GM19328 (cell line): Measurements from ENCODE around the gene TCOF1.
"Not testable (repeated sequence)": the region's sequence is repeated elsewhere in the genome, so short reads cannot be mapped to it uniquely, and the experiment has no call there.

Experiments used
- ATAC-seq: cut with Tn5 transposase; IDR thresholded peaks from one replicate; pipeline ENCODE4 v1.9.1; 2021; ENCODE audit warnings: mild to moderate bottlenecking, moderate library complexity; ENCODE audit not compliant: unreplicated experiment

TCOF1 gene

DNA sequence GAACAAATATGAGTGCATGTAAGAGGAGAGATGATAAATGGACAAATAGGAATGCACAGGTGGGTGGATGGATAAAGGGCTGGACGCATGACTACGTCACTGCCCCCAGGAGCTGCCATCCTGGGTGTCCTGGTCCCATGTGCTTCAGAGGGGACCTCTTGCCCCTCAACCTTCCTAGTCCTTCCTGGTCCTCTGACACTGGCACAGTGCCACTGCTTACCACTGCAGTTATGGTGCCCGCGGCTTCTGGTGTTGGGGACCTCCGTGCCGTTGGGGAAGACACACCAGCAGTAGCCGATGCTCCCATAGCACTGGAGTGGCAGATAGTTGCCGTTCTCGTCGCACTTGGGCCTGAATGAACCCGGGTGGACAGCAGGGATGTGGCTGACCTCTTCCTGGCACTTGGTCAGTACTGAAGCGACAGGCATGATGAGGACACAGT lies 45.4 kb downstream of the TCOF1 start:
- ATAC-seq, result no peak

DNA sequence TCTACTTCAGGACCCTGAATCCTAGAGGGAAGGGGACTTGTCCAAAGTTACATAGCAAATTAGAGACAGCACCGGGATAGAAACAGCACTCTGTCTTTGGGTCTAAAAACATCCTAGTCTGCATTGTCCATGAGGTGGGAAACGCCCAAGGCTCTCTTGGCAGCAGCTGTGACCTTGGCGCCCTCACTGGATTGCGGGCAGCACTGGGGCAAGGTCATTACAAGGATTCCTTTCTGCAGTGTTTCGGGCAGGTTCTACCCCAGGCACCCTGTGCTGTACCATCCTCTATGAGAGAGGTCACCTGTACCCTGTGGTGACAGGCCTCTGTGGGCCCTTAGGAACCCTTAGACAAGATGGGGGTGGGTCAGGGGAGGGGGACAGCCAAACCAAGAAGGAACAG lies 46.6 kb downstream of the TCOF1 start:
- no peak for ATAC-seq

DNA sequence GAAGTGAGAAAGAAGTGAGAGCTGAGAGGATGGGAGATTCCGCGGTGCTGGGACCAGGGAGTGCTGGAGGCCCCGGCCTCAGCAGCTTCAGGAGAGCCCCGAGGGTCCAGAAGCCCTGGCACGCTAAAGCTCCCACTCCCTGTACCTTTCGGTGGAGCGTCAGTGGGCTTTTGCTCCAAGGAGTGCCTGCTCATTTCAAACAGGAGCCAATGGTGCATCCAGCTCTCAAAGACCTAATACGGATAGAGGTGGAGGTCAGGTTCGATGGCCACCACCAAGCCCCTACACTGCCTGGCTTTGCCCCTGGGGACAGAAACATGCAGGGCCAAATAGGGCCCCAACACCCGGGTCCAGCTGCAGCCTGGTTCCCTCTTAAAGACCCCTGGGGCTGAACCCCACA lies 47.0 kb downstream of the TCOF1 start:
- no peak for ATAC-seq

DNA sequence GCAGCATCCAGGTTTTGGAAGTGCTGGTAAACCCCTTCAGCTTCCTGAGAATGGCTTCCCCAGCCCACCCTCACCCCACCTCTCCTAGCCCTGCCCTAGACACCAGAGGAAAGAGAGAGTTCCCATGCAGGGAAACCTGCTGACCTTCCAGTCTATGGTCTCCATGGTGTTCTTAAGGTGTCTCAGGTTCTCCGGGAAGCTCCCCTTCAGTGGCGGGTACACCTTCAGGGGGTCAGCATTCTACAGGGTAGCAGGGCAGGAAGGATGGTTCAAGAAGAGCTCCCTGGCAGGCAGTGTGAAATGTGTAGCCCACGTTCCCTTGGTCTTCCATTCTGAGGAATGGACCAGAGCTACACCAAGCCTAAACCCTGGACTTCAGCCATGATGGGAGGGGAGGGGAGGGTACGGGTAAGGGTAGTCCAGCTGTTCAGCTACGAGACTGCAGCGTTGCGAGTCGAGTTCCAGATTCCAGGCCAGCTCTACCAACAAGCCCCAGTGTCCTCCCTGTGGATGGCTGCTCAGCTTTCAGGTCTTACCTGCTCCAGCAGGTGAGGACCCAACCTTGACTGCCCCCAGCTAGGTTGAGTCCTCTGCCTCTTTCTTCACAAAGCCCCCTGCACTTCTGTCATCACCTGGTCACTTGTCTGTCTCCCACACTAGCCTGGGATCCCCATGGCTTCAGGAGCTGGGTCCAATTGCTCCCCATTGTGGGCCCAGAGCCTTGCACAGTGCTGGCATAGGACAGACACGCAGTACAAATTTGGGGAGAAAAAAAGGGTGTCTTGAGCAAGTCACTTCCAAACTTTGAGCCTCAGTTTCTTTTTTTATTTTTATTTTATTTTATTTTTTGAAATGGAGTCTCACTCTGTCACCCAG lies 47.7 kb downstream of the TCOF1 start:
- no peak for ATAC-seq

DNA sequence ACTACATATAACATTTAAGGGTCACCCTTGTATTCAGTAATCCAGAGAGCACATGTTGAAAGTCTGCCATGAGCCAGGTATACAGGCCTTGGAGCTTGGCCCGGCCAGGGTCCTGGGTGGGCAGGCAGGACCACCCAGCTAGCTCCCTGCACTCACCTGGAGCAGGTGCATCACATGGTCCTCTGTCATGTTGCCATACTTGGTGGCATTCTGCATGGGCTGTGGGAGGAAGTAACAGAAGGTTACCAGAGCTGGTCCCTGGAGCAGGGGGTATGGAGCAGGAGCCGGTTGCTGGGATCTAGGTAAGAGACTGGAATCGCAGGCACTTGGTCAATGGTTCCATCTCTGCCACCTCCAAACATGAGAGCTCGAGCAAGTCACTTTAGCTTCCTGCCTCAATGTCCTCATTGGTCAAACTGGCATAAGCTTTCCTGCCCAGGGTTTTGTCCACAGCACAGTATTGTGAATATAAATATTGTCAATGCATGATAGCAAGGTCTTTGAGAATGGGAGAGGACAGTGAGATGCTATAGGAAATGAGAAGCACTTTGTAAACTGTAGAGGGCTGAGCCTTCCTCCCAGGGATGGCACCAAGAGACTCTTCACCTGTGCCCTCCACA lies 48.7 kb downstream of the TCOF1 start:
- ATAC-seq, result no peak

DNA sequence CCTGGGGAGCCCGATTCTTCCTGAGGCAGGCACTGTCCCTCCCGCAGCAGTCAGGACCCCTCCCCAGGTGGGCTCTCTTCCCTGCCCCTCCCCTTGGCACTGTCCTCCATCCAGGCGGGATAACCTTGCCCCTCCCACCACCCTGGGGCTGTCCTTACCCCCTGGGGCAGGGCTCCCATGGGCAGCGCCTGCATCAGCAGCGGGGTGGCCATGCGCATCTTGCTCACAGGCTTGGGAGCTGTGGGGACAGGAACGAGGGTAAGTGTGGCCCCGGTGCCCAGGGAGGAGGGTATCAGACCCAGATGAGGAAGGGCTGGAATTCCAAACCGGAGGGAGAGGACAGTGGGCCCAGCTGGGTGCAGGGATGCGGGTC lies 49.2 kb downstream of the TCOF1 start:
- ATAC-seq, result no peak

DNA sequence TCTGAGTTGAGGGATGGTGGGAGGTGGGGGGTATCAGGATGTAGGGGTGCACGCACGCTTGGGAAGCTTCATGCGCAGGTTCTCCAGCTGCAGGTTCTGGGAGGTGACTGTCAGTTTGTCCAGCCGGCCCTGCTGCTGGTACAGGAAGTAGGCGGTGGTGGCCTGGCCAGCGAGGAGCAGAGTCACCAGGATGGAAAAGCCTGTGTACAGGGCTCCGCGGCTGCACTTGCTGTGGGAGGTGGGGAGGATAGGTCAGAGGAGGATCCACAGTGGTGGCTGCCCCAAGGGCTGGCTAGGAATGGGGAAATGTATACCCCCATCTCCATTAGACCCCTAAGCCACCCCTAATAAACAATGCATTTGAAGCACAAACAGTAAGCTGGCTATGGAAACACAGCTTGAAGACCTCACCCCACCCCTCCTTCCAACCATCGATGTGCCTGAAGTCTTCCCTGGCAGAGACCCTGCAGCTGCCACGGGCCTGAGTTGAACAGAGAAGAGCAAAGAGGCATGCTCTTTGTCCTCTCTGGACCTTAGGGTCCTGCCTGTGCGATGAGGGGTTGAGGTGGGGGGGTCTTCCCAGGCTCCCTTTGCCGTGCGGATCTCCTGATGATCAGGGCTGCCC lies 49.7 kb downstream of the TCOF1 start:
- ATAC-seq, result no peak

DNA sequence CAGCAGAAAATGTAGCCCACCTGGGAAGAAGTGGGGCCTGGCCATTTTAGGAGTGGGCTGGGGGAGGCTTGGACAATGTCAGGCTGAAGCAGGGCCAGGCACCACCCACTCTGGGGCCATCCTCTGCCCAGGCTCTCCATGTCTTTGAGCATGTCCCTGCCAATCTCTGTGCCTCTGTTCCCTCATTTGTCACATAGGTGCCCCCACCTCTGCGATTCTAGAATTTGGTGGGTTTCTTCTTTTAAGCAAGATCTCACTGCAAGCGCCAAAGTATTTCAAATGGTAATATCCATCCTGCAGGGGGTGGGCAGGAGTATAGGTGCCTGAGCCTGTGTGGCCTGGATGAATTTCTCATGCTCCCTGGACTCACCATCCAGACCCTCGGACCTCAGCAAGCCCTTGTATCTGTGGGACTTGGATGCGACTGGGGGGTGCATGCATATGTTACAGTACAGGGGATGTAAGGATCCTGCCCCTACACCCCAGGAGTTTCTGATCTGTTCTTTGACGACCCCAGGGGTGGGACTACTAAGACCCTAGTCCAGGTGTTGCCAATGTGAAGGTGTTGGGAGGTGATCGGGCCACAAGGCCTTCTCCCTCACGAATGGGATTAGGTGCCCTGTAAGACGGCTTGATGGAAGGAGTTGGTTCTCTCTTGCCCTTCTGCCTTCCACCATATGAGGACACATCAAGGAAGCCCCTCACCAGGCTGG lies 50.9 kb downstream of the TCOF1 start:
- no peak for ATAC-seq

DNA sequence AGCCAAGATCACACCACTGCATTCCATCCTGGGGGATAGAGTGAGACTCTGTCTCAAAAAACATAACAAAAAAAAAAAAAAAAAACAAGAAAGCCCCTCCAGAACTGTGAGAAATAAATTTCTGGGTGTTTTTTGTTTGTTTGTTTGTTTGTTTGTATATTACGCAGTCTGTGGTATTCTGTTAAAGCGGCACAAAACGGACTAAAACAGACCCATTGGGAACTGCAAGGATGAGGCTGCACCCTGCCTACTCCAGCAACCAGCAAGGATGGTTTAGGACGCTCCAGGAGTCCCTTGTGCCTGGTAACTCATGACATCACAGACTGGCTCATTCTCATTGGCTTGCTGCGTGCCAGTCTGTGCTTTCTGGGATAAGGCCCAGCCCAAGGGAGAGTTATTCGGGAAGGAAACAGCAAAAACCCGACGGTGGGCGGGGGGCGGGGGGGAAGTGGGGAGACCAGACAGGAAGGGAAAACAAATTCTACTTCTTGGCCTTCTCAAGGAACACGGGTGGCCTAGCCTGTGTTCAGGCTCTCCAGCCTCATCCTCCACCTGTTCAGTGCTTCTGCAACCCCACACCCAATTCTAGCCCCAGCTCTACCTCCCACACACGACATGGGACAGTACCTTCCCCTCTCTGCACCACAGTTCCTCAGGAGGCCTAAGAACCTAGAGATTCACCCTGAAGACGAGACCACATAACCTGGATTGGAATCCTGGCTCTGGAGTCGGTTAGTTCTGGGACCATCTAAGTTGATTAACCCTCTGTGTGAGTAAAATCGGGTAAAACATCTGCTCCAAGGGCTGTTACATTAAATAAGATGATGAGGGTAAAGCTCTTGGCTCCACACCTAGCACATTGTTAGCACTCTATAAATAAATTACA lies 52.4 kb downstream of the TCOF1 start:
- ATAC-seq, result no peak

DNA sequence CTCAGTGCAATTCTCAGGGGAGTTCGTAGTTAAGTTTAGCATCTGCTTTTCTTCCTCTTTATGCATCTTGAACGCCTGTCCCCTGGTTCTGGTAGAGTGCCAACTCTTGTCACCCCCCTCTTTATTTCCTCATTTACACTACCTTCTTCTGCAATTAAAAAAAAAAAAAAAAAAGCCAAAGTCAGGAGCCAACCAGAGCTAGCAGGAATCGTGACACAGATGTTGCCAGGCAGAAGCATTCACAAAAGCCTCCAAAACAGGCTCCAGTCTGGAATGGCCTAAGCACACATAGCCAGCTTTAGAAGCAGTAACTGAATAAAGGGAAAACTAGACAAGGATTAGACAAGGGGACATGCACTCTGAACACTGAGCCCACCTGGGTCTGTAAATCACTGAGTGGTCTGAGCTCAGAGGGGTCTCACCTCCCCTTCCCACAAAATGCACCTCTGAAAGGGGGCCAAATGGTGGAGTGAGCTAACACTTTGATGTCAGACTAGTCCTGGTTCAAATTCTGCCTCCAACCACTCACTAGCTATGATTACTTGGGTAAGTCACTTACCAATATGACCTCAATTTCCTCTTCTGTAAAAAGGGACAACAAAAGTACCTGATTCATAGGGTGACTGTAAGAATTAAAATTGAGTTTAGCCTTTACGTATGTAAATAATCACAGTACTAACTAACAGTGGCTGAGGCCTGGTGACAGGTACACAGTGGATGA lies 53.2 kb downstream of the TCOF1 start:
- ATAC-seq, result no peak

DNA sequence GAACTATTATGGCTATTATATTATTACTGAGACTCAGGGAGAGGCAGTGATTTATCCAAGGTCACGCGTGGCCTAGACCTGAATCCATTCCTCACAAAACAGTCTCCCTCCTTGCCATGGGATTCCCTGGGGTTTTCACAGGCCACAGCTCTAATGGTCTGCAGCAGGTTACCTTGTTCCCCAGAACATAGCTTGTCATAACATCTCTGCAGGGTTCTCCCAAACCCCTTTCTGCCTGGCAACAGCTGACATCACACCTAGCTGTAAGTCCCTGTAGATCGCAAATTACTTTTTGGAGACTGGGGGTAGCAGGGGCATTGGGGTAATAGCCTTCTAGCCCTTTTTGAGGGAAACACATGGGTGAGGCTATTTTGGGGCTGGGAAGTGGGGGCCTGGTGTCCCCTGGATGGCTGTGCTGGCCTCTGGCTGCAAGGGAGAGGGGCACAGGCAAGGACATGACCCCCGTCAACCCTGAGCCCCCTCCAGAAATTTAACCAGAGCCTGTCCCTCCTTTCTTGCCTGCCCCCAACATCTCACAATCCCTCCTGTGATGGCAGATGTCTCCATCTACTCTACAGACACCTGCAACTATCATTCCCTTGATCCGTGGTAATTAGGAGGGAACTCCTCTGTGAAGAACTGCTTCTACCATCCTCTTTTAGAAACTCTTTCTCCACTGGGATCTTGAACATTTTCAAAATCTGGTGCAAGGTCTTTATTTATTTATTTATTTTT lies 53.9 kb downstream of the TCOF1 start:
- ATAC-seq, result no peak

DNA sequence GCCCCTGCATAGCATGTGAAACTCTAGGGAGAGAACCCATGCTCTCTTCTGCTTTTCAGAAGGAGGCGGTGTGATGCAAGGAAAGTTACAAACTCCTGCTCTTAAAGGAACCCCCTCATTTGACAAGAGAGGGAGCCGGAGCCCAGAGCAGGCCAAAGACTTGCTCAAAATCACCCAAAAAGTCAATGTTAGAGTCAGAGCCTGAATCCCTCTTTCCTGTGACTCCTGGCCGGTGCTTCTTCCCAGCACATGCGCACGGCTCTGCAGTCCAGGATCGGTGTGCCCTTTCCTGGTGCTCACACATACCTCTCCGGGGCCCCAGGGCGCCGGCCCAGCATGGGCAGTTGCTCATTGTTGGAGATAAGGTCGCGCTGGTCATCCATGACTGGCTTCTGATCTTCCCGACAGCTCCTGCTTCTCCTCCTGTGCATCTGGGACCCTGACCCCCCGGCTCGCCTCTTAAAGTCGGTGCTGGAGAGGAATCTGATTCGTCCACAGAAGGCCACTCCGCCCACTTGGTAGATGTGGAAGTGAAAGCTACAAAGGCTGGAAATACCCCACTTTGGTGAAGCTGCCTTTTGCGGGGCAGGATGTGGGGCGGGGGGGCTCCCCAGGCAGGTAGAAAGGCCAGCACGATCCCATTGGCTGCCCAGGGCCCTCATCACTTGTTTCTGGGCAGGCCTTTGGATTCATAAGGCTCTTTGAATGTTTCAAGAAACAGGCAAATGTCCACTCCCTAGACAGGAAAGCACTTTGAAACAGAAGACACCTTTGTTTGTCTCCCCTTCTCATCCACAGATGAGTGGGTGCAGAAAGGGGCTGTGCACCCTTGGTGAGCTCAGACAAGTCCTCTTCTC lies 55.0 kb downstream of the TCOF1 start, which contains the start of gene CD74:
Gene CD74, minus strand, starts transcription at position 592 of the 857 bp plus-strand sequence. Its CDS starts 161 bp downstream, at position 431.
- peak; percentile 81 for ATAC-seq

DNA sequence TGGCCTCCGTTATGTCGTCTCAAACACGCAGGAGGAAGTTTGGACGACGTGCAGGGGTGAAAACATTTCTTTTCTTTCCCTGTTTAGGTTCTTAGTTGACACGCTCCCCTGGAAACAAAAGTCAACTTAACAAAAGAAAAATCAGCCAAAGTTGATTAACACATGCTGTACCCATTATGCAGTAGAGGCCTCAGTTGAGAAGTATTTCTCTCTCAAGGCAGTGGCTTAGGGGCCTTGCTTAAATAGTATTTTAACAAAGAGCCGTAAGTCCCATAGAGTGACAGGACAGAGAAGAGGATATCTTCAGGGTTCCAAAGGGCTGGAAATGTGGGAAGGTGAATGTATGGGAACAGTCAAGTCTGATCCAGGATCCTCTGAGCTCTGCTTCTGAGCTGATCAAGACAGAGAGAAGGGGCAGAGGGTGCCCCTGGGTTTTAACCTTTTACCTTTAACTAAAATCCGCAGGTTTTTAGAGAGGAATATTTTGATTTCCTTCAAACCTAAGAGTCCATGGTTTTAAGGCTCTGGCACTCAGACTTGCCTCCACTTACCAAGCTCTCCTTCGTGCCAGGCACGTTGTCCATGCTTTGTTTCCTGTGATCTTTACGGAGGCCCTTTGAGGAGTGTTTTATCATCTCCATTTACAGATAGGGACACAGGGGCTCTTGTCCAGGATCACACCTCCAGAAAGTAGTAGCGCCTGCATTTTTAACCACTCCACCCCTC lies 55.8 kb downstream of the TCOF1 start:
- peak; percentile 6 for ATAC-seq

DNA sequence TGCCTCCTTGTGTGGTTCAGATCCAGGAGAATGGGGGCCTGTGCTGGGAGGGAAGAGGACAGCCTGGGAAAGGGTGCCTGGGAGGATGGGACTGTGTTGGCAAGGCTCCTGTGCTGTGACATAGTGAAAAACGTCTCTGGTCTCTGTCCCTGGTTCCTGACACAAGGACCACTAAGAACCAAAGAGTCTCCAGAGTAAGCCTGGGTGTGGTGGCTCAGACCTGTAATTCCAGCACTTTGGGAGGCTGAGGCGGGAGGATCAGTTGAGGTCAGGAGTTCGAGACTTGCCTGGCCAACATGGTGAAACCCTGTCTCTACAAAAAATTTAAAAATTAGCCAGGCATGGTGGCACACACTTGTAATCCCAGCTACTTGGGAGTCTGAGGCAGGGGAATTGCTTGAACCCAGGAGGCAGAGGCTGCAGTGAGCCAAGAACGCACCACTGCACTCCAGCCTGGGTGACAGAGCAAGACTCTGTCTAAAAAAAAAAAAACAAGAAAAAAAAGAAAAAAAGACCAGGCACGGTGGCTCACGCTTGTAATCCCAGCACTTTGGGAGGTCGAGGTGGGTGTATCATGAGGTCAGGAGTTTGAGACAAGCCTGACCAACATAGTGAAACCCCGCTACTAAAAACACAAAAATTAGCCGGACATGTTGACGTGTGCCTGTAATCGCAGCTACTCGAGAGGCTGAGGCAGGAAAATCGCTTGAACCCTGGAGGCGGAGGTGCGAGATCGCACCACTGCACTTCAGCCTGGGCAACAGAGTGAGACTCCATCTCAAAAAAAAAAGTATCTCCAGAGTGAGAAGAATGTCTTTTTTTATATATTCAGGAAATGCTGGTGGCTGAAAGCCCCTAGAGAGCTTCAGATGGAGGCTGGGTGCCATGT lies 56.6 kb downstream of the TCOF1 start:
- not testable (repeated sequence) for ATAC-seq

DNA sequence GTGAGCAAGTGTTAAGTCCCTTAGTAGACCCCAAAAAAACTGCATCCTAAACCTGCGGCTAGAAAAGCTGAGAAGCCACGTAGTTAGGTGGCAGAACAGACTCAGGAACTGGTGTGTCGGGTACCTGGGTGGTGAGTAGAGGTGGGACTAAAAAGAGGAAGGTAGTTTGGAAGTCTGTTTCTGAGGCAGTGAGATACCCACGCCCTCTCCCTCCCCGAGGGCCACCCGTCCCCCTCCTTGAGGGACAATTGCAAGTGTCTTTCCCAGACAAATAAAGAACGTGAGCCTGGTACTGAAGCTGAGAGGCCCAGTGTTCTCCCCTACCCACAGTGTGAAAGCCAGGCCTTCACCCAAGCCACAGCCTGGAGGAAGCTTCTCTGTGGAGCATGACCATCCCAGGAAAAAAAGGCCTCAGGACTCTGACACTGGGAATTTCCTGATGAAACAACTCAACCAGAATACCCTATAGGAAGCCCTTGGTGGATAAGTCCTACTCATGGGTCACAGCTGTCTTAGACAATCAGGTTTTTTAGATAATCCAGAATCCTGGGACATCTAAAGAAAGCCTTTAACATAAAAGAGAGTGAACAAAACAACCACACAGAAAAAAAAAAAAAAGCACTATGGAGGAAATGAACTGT lies 62.3 kb downstream of the TCOF1 start:
- ATAC-seq, result peak; percentile 67

DNA sequence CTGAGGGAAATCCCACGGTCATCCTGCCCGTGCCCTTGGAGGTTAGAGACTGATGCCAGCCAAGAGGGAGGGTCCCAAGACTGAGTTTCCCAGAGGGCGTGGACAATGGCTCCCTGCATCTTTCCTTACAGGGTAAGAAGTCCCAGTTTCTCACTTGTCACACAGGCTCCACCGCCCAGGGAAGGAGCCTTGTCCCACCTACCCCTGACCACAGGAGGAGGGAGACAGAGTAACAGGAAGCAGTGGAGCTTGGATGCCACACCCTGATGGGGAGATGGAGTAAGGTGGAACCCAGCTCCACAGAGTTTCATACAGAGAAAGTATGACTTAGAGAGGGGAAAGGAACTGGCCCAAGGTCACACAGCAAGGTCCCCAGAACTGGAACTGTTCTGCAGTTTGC lies 64.6 kb downstream of the TCOF1 start:
- no peak for ATAC-seq
